Astrocyte (in vitro differentiated cells and primary cell): ENCODE data around the gene CAND1. TPM values are rescaled to one million over a fixed set of nuclear protein-coding genes. Genes with fewer than 3 reads are reported as not detected.

ENCODE experiments used
- DNase-seq: peaks from one replicate; pipeline ENCODE4 v3.0.0-alpha.2; 2010; ENCODE audit warnings: low read depth
- FAIRE-seq: peaks from 2 replicates; lab custom pipeline; 2011; peaks lifted over from hg19 to GRCh38; lab: Jason Lieb, UNC
- H2AFZ ChIP-seq: 2 replicates; pipeline ENCODE4 v1.6.0; 2012; ENCODE audit warnings: low read depth, low read length, inconsistent platforms
- H3K27ac ChIP-seq: 2 replicates; pipeline ENCODE4 v1.5.1; 2011; ENCODE audit warnings: low read depth, low read length, inconsistent platforms
- H3K27me3 ChIP-seq: 2 replicates; pipeline ENCODE4 v1.6.0; 2011; ENCODE audit warnings: low read length, inconsistent platforms; ENCODE audit not compliant: insufficient read depth
- H3K36me3 ChIP-seq: 2 replicates; pipeline ENCODE4 v1.5.1; 2011; ENCODE audit warnings: low read length, inconsistent platforms; ENCODE audit not compliant: insufficient read depth
- H3K4me1 ChIP-seq: 2 replicates; pipeline ENCODE4 v1.5.1; 2011; ENCODE audit warnings: low read length, inconsistent platforms; ENCODE audit not compliant: insufficient read depth
- H3K4me2 ChIP-seq: 2 replicates; pipeline ENCODE4 v1.6.0; 2012; ENCODE audit warnings: low read length, inconsistent platforms
- H3K4me3 ChIP-seq: 2 replicates; pipeline ENCODE4 v1.5.1; 2011; ENCODE audit warnings: low read depth, mild to moderate bottlenecking, low read length, inconsistent platforms; ENCODE audit not compliant: insufficient read depth
- H3K79me2 ChIP-seq: 2 replicates; pipeline ENCODE4 v1.6.0; 2012; ENCODE audit warnings: mild to moderate bottlenecking, low read length, inconsistent platforms; ENCODE audit not compliant: insufficient read depth
- H3K9ac ChIP-seq: 2 replicates; pipeline ENCODE4 v1.6.0; 2012; ENCODE audit warnings: mild to moderate bottlenecking, low read length, inconsistent platforms
- H3K9me3 ChIP-seq: 2 replicates; pipeline ENCODE4 v1.5.1; 2012; ENCODE audit warnings: low read depth, mild to moderate bottlenecking, low read length, inconsistent platforms; ENCODE audit not compliant: insufficient read depth
- H4K20me1 ChIP-seq: 2 replicates; pipeline ENCODE4 v1.6.0; 2012; ENCODE audit warnings: low read length, inconsistent platforms; ENCODE audit not compliant: insufficient read depth
- H3K27ac Mint-ChIP-seq: one replicate; pipeline ENCODE4 v1.8.0; 2021; ENCODE audit warnings: mild to moderate bottlenecking, mixed read lengths; ENCODE audit not compliant: unreplicated experiment
- H3K27me3 Mint-ChIP-seq: one replicate; pipeline ENCODE4 v1.8.0; 2021; ENCODE audit warnings: low read depth, mixed read lengths; ENCODE audit not compliant: unreplicated experiment
- H3K36me3 Mint-ChIP-seq: one replicate; pipeline ENCODE4 v1.8.0; 2021; ENCODE audit warnings: low read depth, mixed read lengths; ENCODE audit not compliant: unreplicated experiment
- H3K4me1 Mint-ChIP-seq: one replicate; pipeline ENCODE4 v1.8.0; 2021; ENCODE audit warnings: low read depth, mixed read lengths; ENCODE audit not compliant: unreplicated experiment
- H3K4me3 Mint-ChIP-seq: one replicate; pipeline ENCODE4 v1.8.0; 2021; ENCODE audit warnings: mild to moderate bottlenecking, moderate library complexity, mixed read lengths; ENCODE audit not compliant: unreplicated experiment
- H3K9me3 Mint-ChIP-seq: one replicate; pipeline ENCODE4 v1.8.0; 2021; ENCODE audit warnings: mild to moderate bottlenecking, mixed read lengths; ENCODE audit not compliant: unreplicated experiment
- CTCF ChIP-seq: IDR thresholded peaks from 2 replicates; pipeline ENCODE4 v1.5.1; 2011; ENCODE audit warnings: low read depth, mild to moderate bottlenecking, inconsistent platforms, low read length, moderate library complexity; ENCODE audit not compliant: insufficient read depth
- EZH2 ChIP-seq: IDR thresholded peaks from 2 replicates; pipeline ENCODE4 v1.6.1; 2012; ENCODE audit warnings: mild to moderate bottlenecking, low read length, inconsistent platforms; ENCODE audit not compliant: insufficient read depth
- total RNA-seq: library from RNA; stranded (reverse); gene quantifications from 2 replicates; pipeline ENCODE4 v1.2.1, GENCODE V29; 2021

CAND1 gene
- total RNA-seq, 1 donor from 2014 or later, result 176 TPM

DNA sequence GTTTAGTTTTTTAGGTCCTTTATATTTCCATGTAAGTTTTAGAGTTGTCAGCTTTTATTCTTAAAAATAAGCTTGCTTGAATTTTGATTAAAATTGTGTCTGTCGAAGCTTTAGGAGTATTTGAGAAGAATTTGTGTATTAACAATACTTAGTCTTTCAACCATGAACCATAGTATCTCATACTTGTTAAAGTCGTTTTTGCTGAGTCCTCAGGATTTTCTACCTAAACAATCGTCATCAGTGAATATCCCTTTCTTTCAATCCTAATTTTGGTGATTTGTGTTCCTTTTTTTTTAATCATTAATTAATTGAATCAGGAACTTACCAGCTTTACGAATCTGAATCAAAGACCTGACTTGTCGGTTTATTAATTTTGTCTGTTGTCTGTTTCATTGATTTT, 18.2 kb downstream of the CAND1 start:
- no peak overlapping the region for H3K27ac Mint-ChIP-seq
- Histone ChIP-seq H3K9ac (no peak overlapping the region), H3K27me3 (no peaks in the 10 kb centered on the region), H4K20me1 (peaks cover 72% of the 10 kb centered on the region), H3K4me2 (no peak overlapping the region), H3K4me3 (no peak overlapping the region), H3K9me3 (no peaks in the 10 kb centered on the region), H3K4me1 (no peaks in the 10 kb centered on the region), H3K27ac (no peak overlapping the region), H3K79me2 (peaks cover 96% of the 10 kb centered on the region), H3K36me3 (peaks cover 13% of the 10 kb centered on the region), H2AFZ (no peak overlapping the region)
- H3K4me1 Mint-ChIP-seq, result no peaks in the 10 kb centered on the region
- no peaks in the 10 kb centered on the region for H3K27me3 Mint-ChIP-seq
- no peak overlapping the region for H3K4me3 Mint-ChIP-seq
- no peaks in the 10 kb centered on the region for H3K9me3 Mint-ChIP-seq
- FAIRE-seq (no peak), DNase-seq (no peak)
- TF ChIP-seq CTCF (no peak), EZH2 (no peak)
- peaks cover 5% of the 10 kb centered on the region for H3K36me3 Mint-ChIP-seq

DNA sequence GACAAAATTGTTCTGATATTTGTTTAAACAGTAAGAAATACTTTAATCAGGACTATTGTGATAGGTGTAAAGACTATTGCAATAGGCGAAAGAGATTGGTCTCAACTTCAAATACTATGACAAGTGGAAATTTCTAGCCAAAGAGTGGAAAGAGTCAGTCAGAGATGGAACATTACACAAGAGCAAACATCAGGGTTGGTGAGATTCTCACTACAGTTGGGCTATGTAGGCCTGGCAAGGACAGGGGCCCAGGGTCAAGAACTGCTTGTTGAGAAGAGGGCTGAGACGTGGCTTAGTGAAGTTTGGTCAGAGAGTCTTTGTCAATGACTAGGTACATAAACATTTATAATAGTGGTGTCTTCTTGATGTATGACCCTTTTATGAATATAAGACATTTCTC, 19.4 kb downstream of the CAND1 start:
- H3K27me3 Mint-ChIP-seq, result no peaks in the 10 kb centered on the region
- DNase-seq, result no peak
- no peak overlapping the region for H3K27ac ChIP-seq
- H3K36me3 ChIP-seq, result peaks cover 13% of the 10 kb centered on the region
- H3K9ac ChIP-seq, result no peak overlapping the region
- H3K36me3 Mint-ChIP-seq, result peaks cover 5% of the 10 kb centered on the region
- no peaks in the 10 kb centered on the region for H3K9me3 ChIP-seq
- no peak overlapping the region for H3K4me3 Mint-ChIP-seq
- FAIRE-seq, result no peak
- H3K79me2 ChIP-seq, result peaks cover 95% of the 10 kb centered on the region
- no peaks in the 10 kb centered on the region for H3K4me1 Mint-ChIP-seq
- no peaks in the 10 kb centered on the region for H3K27me3 ChIP-seq
- no peak overlapping the region for H2AFZ ChIP-seq
- peaks cover 75% of the 10 kb centered on the region for H4K20me1 ChIP-seq
- H3K4me3 ChIP-seq, result no peak overlapping the region
- no peak for TF ChIP-seq CTCF
- TF ChIP-seq EZH2, result no peak
- no peaks in the 10 kb centered on the region for H3K9me3 Mint-ChIP-seq
- H3K27ac Mint-ChIP-seq, result no peak overlapping the region
- no peak overlapping the region for H3K4me2 ChIP-seq
- H3K4me1 ChIP-seq, result no peaks in the 10 kb centered on the region

GRCh38 chr12:67290378-67290777, 21.2 kb downstream of the CAND1 start:
- Mint-ChIP-seq H3K4me3 (no peak overlapping the region), H3K27me3 (no peaks in the 10 kb centered on the region), H3K36me3 (peaks cover 5% of the 10 kb centered on the region), H3K9me3 (no peaks in the 10 kb centered on the region), H3K27ac (no peak overlapping the region), H3K4me1 (no peaks in the 10 kb centered on the region)
- H3K27me3 ChIP-seq, result no peaks in the 10 kb centered on the region
- TF ChIP-seq CTCF (no peak), EZH2 (no peak)
- no peak overlapping the region for H3K27ac ChIP-seq
- H3K9ac ChIP-seq, result no peak overlapping the region
- peaks cover 6% of the 10 kb centered on the region for H3K36me3 ChIP-seq
- DNase-seq (no peak), FAIRE-seq (no peak)
- H3K79me2 ChIP-seq, result peaks cover 94% of the 10 kb centered on the region
- H4K20me1 ChIP-seq, result peaks cover 74% of the 10 kb centered on the region
- H3K4me3 ChIP-seq, result no peak overlapping the region
- no peaks in the 10 kb centered on the region for H3K4me1 ChIP-seq
- H2AFZ ChIP-seq, result no peak overlapping the region
- H3K9me3 ChIP-seq, result no peaks in the 10 kb centered on the region
- H3K4me2 ChIP-seq, result no peak overlapping the region
